ENCODE data around the gene PID1. TPM values are rescaled to one million over a fixed set of nuclear protein-coding genes. Genes with fewer than 3 reads are reported as not detected.

Gene PID1
- total RNA-seq, 1 experiment from 2014 or later: 2.9 TPM

DNA sequence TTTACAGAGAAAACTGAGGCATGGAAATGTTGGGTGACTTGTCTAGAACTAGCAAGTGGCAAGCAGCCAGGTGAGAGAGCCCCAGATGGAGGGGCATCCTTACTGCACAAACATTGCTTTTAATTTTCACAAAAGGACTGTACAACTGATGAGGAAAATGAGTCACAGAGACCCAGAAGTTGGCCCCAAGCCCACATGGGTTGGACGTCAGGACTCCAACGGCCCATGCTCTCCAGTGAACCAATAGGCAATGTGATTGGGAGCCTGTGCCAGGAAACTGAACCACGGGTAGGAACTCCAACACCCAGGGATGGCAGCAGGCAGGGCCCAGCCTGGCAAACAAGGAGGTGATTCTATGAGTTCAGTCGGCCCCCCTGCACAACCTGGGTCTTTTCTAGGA lies 50.8 kb downstream of the PID1 start:
- BruUV-seq (replicated peaks): no TSS peak
- TF ChIP-seq, protein P1, sequence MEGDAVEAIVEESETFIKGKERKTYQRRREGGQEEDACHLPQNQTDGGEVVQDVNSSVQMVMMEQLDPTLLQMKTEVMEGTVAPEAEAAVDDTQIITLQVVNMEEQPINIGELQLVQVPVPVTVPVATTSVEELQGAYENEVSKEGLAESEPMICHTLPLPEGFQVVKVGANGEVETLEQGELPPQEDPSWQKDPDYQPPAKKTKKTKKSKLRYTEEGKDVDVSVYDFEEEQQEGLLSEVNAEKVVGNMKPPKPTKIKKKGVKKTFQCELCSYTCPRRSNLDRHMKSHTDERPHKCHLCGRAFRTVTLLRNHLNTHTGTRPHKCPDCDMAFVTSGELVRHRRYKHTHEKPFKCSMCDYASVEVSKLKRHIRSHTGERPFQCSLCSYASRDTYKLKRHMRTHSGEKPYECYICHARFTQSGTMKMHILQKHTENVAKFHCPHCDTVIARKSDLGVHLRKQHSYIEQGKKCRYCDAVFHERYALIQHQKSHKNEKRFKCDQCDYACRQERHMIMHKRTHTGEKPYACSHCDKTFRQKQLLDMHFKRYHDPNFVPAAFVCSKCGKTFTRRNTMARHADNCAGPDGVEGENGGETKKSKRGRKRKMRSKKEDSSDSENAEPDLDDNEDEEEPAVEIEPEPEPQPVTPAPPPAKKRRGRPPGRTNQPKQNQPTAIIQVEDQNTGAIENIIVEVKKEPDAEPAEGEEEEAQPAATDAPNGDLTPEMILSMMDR (IDR thresholded peaks at IDR 0.05): no peak
- TF ChIP-seq SIN3A (IDR thresholded peaks at IDR 0.05; ENCODE audit: borderline replicate concordance, insufficient read depth, low read depth, low read length) (no peak), POLR2AphosphoS5 (IDR thresholded peaks at IDR 0.05; ENCODE audit: low read depth, low read length) (no peak)
- ChIA-PET CTCF (interaction anchor here (0.7 kb wide), 1 partner anchor 39 kb away, joined by 4 read pairs; no protein-coding TSS in a partner anchor), POLR2A (no interaction called here)
- H3K9me3 ChIP-seq (ENCODE audit: control insufficient read depth, insufficient read depth, low read depth, low read length): no peaks in the 10 kb centered on the region
- ATAC-seq: no peak
- no peak overlapping the region for H3K27ac ChIP-seq (ENCODE audit: low read length)
- no peak for DNase-seq (ENCODE audit: low read depth, low spot score)
- no peak overlapping the region for H3K4me3 ChIP-seq (ENCODE audit: low read depth in 2 of 2, low read length in 2 of 2)
- H3K27me3 ChIP-seq (ENCODE audit: control insufficient read depth, insufficient read depth, low read length): no peaks in the 10 kb centered on the region
- no peaks in the 10 kb centered on the region for H3K4me1 ChIP-seq (ENCODE audit: control insufficient read depth, insufficient read depth, low read length)
- no peaks in the 10 kb centered on the region for H3K36me3 ChIP-seq (ENCODE audit: control insufficient read depth, insufficient read depth, low read length)
- in situ Hi-C loops (cut with HindIII; ENCODE audit: low pct_unique_long_range_greater_than_20kb, low sequenced_read_pairs): no loop called here
- intact Hi-C loops (cut with micrococcal nuclease; ENCODE audit: unreplicated experiment): no loop called here

DNA sequence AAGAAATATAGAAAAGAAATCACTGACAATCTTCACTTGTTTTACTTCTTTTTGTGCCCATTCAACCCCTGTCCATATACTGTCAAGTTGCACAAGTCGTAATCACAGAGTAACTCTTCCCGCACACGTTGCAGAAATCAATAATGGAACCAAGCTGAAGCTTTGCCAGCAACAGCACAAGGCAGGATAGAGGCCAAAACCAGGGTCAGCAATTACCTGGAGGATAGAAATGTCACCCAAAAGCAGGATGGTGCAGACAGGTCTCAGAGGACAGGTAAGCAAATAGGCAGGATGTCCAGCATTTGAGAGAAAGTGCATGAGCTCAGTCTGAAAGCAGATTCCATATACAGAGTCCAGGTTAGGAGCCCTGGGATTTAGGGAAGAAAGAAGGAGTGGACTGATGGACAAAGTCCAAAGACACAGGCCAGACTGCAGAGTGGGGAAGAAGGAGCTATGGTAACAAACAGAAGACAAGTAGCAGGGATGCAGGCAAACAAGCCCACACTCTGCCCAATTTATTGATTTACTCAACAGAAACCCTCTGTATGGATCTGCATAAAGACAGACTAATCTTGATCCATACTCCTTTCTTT lies 52.7 kb downstream of the PID1 start:
- ATAC-seq (no peak), DNase-seq (ENCODE audit: low read depth, low spot score) (no peak)
- no peak for TF ChIP-seq TCF7L2 (IDR thresholded peaks at IDR 0.05; ENCODE audit: low read depth, low read length)
- no peak for TF ChIP-seq SIN3A (IDR thresholded peaks at IDR 0.05; ENCODE audit: borderline replicate concordance, insufficient read depth, low read depth, low read length)
- TF ChIP-seq, protein P1 (IDR thresholded peaks at IDR 0.05): no peak
- TF ChIP-seq, protein P2, sequence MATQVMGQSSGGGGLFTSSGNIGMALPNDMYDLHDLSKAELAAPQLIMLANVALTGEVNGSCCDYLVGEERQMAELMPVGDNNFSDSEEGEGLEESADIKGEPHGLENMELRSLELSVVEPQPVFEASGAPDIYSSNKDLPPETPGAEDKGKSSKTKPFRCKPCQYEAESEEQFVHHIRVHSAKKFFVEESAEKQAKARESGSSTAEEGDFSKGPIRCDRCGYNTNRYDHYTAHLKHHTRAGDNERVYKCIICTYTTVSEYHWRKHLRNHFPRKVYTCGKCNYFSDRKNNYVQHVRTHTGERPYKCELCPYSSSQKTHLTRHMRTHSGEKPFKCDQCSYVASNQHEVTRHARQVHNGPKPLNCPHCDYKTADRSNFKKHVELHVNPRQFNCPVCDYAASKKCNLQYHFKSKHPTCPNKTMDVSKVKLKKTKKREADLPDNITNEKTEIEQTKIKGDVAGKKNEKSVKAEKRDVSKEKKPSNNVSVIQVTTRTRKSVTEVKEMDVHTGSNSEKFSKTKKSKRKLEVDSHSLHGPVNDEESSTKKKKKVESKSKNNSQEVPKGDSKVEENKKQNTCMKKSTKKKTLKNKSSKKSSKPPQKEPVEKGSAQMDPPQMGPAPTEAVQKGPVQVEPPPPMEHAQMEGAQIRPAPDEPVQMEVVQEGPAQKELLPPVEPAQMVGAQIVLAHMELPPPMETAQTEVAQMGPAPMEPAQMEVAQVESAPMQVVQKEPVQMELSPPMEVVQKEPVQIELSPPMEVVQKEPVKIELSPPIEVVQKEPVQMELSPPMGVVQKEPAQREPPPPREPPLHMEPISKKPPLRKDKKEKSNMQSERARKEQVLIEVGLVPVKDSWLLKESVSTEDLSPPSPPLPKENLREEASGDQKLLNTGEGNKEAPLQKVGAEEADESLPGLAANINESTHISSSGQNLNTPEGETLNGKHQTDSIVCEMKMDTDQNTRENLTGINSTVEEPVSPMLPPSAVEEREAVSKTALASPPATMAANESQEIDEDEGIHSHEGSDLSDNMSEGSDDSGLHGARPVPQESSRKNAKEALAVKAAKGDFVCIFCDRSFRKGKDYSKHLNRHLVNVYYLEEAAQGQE (IDR thresholded peaks at IDR 0.05; ENCODE audit: insufficient read depth in 1 of 2, low read depth in 2 of 2, low read length in 1 of 2): no peak
- no peak for TF ChIP-seq POLR2AphosphoS5 (IDR thresholded peaks at IDR 0.05; ENCODE audit: low read depth, low read length)
- no TSS peak for BruUV-seq (replicated peaks)
- Histone ChIP-seq H3K36me3 (ENCODE audit: control insufficient read depth, insufficient read depth, low read length) (no peaks in the 10 kb centered on the region), H3K4me3 (ENCODE audit: low read depth in 2 of 2, low read length in 2 of 2) (no peak overlapping the region), H3K27ac (ENCODE audit: low read length) (no peak overlapping the region), H3K4me1 (ENCODE audit: control insufficient read depth, insufficient read depth, low read length) (no peaks in the 10 kb centered on the region), H3K9me3 (ENCODE audit: control insufficient read depth, insufficient read depth, low read depth, low read length) (no peaks in the 10 kb centered on the region), H3K27me3 (ENCODE audit: control insufficient read depth, insufficient read depth, low read length) (no peaks in the 10 kb centered on the region)
- intact Hi-C loops (cut with micrococcal nuclease; ENCODE audit: unreplicated experiment) (no loop called here), in situ Hi-C loops (cut with HindIII; ENCODE audit: low pct_unique_long_range_greater_than_20kb, low sequenced_read_pairs) (no loop called here)
- POLR2A ChIA-PET: no interaction called here
- CTCF ChIA-PET: no interaction called here

Measured in Panc1 (cell line).